Measurements from ENCODE around the gene ARSI. TPM values are rescaled to one million over a fixed set of nuclear protein-coding genes. Genes with fewer than 3 reads are reported as not detected.

The ARSI gene
- total RNA-seq, 1 donor from 2014 or later, result not detected

DNA sequence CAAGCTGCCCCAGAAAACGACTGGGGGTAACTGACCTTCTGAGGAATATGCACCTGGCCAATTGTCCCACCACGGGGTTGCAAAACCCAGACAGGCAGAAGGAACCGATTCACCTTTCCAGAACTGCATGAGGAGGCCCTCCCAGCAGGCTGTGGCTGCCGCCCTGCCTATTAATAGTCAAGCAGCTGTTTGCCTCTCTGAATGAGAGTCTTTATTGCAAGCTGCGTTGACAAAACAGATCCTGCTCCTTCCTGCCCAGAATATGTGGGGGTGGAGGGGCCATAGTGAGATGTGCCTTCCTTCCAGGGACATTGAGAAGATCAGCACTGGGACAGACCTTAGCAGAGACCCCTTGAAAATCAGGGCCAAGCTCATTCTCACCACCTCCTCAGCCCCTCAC lies 36.5 kb upstream of the ARSI start:
- no peaks in the 10 kb centered on the region for H3K9me3 Mint-ChIP-seq
- no peaks in the 10 kb centered on the region for H3K27me3 Mint-ChIP-seq
- H3K4me3 Mint-ChIP-seq, result no peak overlapping the region
- no peak for DNase-seq
- H3K4me1 Mint-ChIP-seq, result peaks cover 9% of the 10 kb centered on the region
- no peaks in the 10 kb centered on the region for H3K36me3 Mint-ChIP-seq (ENCODE audit: low read depth)
- intact Hi-C loops (cut with micrococcal nuclease), result no loop called here
- no peak overlapping the region for H3K27ac Mint-ChIP-seq

DNA sequence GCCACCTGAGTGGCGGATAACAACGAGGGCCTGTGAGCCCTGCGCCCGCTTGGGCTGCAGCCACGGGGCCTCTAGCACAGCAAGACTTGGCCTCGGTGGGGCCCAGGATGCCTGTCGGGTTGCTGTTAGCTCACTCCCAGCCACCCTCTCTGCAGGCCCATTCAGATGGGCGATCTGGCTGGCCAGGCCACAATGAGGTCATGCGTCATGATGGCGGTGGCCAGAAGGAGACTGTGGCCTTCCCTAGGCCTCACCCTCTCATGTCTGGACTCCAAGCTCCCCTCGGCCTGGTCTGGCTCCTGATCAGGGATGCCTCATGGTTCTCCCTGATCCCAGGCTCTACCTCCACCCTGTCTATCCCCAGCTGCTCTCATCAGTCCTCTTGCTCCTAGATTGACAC lies 35.8 kb upstream of the ARSI start:
- no peak overlapping the region for H3K27ac Mint-ChIP-seq
- no peaks in the 10 kb centered on the region for H3K27me3 Mint-ChIP-seq
- intact Hi-C loops (cut with micrococcal nuclease), result no loop called here
- peaks cover 9% of the 10 kb centered on the region for H3K4me1 Mint-ChIP-seq
- no peaks in the 10 kb centered on the region for H3K9me3 Mint-ChIP-seq
- DNase-seq, result no peak
- no peak overlapping the region for H3K4me3 Mint-ChIP-seq
- no peaks in the 10 kb centered on the region for H3K36me3 Mint-ChIP-seq (ENCODE audit: low read depth)

DNA sequence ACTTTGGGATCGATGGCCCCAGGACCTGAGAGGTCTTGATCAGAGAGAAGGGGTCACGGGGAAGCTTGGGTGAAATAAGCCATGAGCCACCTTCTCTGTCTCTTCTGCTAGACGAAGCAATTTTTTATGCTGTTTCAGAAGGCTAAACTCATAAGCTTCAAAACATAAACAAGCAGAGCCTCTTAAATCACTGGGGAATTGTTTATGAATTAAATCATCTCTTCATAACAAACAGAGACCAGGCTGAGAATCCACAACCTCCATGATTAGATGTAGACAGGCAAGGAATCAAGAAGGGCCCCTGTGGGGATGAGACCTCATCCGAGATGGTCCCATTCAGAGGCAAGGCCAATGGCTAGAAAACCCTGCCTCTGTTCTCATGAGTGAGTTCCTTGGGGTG lies 33.1 kb upstream of the ARSI start:
- Mint-ChIP-seq H3K27me3 (no peaks in the 10 kb centered on the region), H3K4me3 (no peak overlapping the region), H3K9me3 (no peaks in the 10 kb centered on the region), H3K4me1 (peaks cover 1% of the 10 kb centered on the region), H3K27ac (no peak overlapping the region), H3K36me3 (ENCODE audit: low read depth) (no peaks in the 10 kb centered on the region)
- DNase-seq, result no peak
- intact Hi-C loops (cut with micrococcal nuclease), result no loop called here

DNA sequence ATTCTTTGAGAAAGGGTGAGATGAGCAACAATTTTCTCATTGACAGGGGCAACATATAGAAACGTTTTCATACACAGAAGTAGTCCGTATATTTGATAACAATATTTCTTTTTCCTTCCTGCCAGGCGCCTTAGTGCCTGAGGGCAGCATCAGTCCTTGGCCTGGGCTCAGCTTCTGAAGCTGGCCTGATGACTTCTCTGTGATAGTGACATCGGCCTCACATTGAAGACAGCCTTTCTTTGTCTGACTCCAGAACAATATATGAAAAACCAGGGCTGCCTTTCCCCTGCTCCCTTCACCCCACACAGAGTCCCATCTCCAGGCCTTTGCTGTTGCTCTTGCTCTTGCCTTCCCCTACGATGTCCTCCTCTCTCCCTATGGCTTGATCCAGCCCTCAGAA lies 30.7 kb upstream of the ARSI start:
- no peak for DNase-seq
- H3K4me1 Mint-ChIP-seq, result no peaks in the 10 kb centered on the region
- H3K27ac Mint-ChIP-seq, result no peak overlapping the region
- peaks cover 10% of the 10 kb centered on the region for H3K27me3 Mint-ChIP-seq
- H3K4me3 Mint-ChIP-seq, result no peak overlapping the region
- no peaks in the 10 kb centered on the region for H3K36me3 Mint-ChIP-seq (ENCODE audit: low read depth)
- intact Hi-C loops (cut with micrococcal nuclease), result no loop called here
- no peaks in the 10 kb centered on the region for H3K9me3 Mint-ChIP-seq

DNA sequence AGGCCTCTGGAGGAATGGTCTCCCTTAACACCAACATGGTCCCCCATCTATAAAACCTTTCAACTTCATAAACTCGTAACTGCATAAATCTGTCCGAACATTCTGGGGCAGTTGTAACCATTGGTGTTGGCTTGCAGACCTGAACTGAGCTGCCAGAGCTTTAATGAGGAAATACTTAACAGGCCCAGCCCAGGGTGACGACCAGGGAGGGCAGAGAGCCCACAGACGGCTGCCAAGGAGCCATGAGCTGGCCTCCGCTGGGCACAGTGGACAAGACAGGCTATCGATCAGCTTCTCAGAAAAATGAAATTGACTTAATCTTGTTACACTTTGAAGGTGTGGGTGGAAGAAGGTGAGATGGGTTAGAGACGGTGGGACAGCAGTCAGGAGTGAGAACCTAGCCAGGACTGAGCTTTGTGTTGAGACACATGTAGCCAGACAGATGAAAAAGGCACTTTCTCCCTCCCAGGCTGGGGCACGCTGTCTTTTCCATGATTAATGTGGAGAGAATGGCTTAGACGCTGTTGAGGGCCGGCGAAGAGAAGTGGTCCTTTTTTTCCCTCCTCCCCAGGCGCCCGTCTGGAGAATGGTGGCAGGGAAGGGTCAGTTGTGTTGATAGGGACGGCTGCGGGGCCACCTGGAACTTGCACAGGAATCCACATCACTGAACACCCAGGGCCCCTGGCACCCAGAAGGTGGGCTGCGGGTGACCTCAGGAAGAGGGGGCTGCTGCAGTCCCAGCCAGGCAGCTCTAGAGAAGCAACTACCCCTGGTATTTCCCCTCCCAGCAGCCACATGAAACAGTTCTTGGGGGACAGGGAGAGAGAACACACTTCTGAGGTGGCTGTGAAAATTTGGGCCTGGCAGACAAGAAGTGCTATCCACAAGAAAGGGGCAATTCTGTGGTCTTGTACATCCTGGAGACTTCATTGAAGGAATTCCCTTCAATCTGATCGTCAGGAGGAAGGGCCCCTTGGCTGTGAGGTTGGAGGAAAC lies 27.5 kb upstream of the ARSI start:
- H3K4me3 Mint-ChIP-seq, result no peak overlapping the region
- no peaks in the 10 kb centered on the region for H3K4me1 Mint-ChIP-seq
- H3K27ac Mint-ChIP-seq, result no peak overlapping the region
- no peaks in the 10 kb centered on the region for H3K9me3 Mint-ChIP-seq
- H3K27me3 Mint-ChIP-seq, result peaks cover 10% of the 10 kb centered on the region
- DNase-seq, result no peak
- intact Hi-C loops (cut with micrococcal nuclease), result no loop called here
- no peaks in the 10 kb centered on the region for H3K36me3 Mint-ChIP-seq (ENCODE audit: low read depth)

DNA sequence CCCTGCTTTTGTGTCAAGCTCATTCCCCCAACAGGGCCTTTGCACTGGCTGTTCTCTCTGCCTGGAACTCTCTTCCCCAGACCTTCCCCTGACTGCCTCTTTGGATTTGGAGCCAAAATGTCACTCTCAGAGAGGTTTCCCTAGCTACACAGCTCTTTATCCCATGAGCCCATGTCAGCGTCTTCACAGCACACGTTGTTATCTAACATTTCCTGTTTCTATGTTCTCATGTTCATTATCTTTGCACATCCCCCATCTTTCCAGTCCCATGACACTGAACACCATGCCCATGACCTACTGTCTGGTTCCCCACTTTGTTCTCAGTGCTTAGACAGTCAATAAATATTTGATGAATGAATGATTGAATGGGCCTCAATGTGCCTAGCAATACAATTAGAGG lies 26.3 kb upstream of the ARSI start:
- Mint-ChIP-seq H3K36me3 (ENCODE audit: low read depth) (no peaks in the 10 kb centered on the region), H3K4me3 (no peak overlapping the region), H3K4me1 (no peaks in the 10 kb centered on the region), H3K27me3 (peaks cover 10% of the 10 kb centered on the region), H3K9me3 (no peaks in the 10 kb centered on the region), H3K27ac (no peak overlapping the region)
- no peak for DNase-seq
- intact Hi-C loops (cut with micrococcal nuclease), result no loop called here

DNA sequence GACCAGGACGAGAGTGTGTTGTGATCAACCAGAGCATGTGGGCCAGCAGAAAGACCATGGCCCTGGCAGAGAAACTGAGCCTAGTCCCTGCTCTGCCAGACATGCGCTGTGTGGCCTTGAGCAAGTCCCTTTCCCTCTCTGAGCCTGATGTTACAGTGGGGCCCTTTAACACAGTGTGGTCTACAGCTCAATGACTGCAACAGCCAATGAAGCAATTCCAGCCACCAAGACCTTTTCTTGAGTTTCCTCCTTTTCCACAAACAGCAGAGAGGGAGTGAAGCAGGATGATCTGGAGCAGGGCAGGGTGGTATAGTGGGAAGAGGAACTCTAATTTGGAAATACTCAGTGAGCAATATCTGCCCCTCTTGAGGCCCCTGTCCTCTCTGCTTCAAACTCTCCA lies 25.8 kb upstream of the ARSI start:
- Mint-ChIP-seq H3K27ac (no peak overlapping the region), H3K4me3 (no peak overlapping the region), H3K9me3 (no peaks in the 10 kb centered on the region), H3K36me3 (ENCODE audit: low read depth) (no peaks in the 10 kb centered on the region), H3K4me1 (no peaks in the 10 kb centered on the region), H3K27me3 (peaks cover 10% of the 10 kb centered on the region)
- intact Hi-C loops (cut with micrococcal nuclease), result no loop called here
- DNase-seq, result no peak

DNA sequence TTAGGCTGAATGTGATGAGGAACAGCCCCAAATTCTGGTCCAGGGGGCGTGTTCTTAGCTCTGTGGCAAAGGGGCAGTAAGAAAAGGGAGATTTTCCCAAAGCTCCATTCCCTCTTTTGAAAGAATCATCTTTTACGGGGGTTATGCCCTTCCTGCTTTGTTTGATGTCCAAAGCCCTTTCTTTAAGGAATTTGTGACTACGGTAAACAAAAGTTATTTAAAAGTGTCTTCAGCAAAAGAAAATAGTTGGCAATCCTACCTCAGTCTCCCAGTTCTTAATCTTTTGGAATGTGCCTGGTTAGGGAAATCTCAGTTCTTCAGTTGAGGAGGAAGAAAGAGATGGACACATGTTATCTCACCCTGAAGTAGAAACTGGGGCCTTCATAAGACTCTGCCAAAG lies 24.4 kb upstream of the ARSI start:
- DNase-seq, result no peak
- Mint-ChIP-seq H3K4me1 (no peaks in the 10 kb centered on the region), H3K9me3 (no peaks in the 10 kb centered on the region), H3K36me3 (ENCODE audit: low read depth) (no peaks in the 10 kb centered on the region), H3K27ac (no peak overlapping the region), H3K27me3 (peaks cover 10% of the 10 kb centered on the region), H3K4me3 (no peak overlapping the region)
- intact Hi-C loops (cut with micrococcal nuclease), result no loop called here

DNA sequence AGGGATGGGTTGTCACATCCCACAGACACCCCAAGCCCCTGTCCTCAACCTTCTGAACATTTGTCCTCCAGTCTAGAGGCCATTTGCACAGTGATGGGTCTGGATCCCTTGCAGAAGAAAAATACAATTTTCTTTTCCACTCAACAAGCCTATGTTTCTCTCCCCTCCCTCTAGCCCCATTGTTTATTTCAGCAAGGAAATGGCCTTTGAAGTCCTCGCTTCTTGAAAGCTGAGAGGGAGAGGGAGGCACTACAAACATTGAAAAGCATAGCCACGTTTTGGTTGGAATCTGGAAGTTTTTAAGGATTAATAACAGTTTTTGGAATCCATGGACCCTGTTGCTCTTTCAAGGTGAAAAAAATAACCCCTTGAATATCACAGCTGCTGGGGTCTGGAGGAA lies 24.0 kb upstream of the ARSI start:
- H3K27me3 Mint-ChIP-seq, result peaks cover 10% of the 10 kb centered on the region
- no peak overlapping the region for H3K4me3 Mint-ChIP-seq
- intact Hi-C loops (cut with micrococcal nuclease), result no loop called here
- DNase-seq, result no peak
- H3K36me3 Mint-ChIP-seq (ENCODE audit: low read depth), result no peaks in the 10 kb centered on the region
- no peaks in the 10 kb centered on the region for H3K9me3 Mint-ChIP-seq
- no peaks in the 10 kb centered on the region for H3K4me1 Mint-ChIP-seq
- no peak overlapping the region for H3K27ac Mint-ChIP-seq

DNA sequence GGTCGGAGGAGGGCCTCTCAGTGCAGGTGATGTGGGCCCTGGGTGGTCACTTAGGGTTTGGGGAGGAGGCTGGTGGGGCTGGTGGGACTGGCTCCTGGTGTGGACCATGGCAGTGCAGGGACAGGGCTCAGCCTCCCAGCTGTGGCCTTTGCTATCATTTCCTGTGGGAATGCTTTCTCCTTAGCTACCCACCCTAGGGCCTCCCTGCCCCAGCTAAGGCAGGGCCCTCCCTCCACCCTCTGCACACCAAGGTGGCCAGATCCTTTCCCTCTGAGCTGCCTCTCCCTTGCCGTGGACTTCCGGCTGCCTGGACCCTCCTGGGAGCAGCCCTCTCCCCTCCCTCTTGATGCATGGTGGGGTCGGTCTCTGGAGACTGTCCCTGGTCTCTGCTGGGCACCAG lies 22.7 kb upstream of the ARSI start:
- Mint-ChIP-seq H3K4me3 (no peak overlapping the region), H3K27me3 (peaks cover 13% of the 10 kb centered on the region), H3K27ac (no peak overlapping the region), H3K9me3 (no peaks in the 10 kb centered on the region), H3K4me1 (no peaks in the 10 kb centered on the region), H3K36me3 (ENCODE audit: low read depth) (no peaks in the 10 kb centered on the region)
- DNase-seq, result no peak
- intact Hi-C loops (cut with micrococcal nuclease), result no loop called here

DNA sequence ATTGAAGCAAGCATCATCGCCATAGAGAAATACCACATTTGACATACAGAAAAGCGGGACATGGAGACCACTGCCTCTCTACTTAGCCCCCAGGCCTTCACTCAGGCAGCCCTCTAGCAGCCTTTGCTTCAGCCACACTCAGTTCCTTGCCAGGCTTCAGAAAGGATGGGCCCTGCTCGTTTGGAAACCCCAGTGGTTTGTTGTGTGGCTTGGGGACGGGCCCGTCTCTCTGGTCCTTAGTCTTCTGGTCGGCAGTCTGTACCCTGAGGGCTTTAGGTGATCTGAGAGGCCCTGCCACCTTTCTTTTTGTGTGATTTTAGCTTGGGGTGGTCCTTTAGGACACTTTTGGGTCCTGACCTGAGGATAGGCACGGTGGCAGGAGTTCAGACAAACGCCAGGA lies 21.1 kb upstream of the ARSI start:
- DNase-seq, result no peak
- peaks cover 5% of the 10 kb centered on the region for H3K27me3 Mint-ChIP-seq
- intact Hi-C loops (cut with micrococcal nuclease), result no loop called here

DNA sequence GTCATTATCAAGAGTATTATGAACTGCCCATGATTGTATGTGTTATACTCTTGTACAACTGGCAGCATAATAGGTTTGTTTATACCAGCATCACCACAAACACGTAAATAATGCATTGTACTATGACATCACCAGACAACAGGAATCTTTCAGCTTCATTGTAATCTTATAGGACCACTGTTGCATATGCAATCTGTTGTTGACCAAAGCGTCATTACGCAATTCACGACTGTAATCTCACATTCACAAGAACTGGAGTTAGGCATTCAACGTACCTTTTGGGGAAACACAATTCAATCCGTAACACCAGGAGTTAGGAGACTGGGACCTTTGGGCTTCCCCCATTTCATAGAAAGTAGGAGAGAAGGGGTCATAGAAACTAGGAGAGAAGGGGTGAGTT lies 20.4 kb upstream of the ARSI start:
- no peaks in the 10 kb centered on the region for H3K4me1 Mint-ChIP-seq
- intact Hi-C loops (cut with micrococcal nuclease), result no loop called here
- H3K36me3 Mint-ChIP-seq (ENCODE audit: low read depth), result no peaks in the 10 kb centered on the region
- DNase-seq, result no peak
- H3K4me3 Mint-ChIP-seq, result no peak overlapping the region
- H3K27me3 Mint-ChIP-seq, result peaks cover 6% of the 10 kb centered on the region
- no peak overlapping the region for H3K27ac Mint-ChIP-seq
- H3K9me3 Mint-ChIP-seq, result no peaks in the 10 kb centered on the region

More for the DNA sequence above, 21.1 kb upstream of the ARSI start:
- no peak overlapping the region for H3K4me3 Mint-ChIP-seq
- no peaks in the 10 kb centered on the region for H3K4me1 Mint-ChIP-seq
- H3K36me3 Mint-ChIP-seq (ENCODE audit: low read depth), result no peaks in the 10 kb centered on the region
- H3K27ac Mint-ChIP-seq, result no peak overlapping the region
- no peaks in the 10 kb centered on the region for H3K9me3 Mint-ChIP-seq

DNA sequence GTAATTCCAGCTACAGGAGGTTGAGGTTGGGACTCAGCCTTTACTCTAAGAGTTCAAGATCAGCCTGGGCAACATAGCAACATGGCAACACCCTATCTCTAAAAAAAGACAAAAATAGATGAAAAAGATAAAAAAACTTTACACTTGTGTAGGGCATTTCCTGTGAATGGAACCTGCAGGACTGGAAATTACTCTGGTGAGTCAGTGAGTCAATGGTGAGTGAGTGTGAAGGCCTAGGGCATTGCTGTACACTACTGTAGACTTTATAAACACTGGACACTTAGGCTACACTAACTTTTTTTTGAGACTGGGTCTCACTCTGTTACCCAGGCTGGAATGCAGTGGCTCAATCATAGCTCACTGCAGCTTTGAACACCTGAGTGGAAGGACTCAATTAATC lies 19.5 kb upstream of the ARSI start:
- no peak overlapping the region for H3K4me3 Mint-ChIP-seq
- H3K9me3 Mint-ChIP-seq, result no peaks in the 10 kb centered on the region
- DNase-seq, result no peak
- no peaks in the 10 kb centered on the region for H3K36me3 Mint-ChIP-seq (ENCODE audit: low read depth)
- H3K27ac Mint-ChIP-seq, result no peak overlapping the region
- no peaks in the 10 kb centered on the region for H3K4me1 Mint-ChIP-seq
- intact Hi-C loops (cut with micrococcal nuclease), result no loop called here
- peaks cover 9% of the 10 kb centered on the region for H3K27me3 Mint-ChIP-seq

DNA sequence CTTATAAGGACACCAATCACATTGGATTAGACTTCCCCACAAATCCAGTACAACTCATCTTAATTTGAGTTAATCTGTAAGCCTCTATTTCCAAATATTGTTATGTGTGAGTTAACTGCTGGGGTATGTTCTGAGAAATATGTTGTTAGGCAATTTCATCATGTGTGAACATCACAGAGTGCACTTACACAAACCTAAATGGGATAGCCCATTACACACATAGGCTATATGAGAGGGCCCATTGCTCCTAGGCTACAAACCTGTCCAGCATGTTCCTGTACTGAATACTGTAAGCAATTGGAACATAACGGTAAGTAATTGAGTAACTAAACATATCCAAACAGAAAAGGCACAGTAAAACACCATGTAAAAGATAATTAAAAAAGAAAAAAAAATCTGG lies 19.1 kb upstream of the ARSI start:
- Mint-ChIP-seq H3K4me3 (no peak overlapping the region), H3K4me1 (no peaks in the 10 kb centered on the region), H3K36me3 (ENCODE audit: low read depth) (no peaks in the 10 kb centered on the region), H3K27ac (no peak overlapping the region), H3K27me3 (peaks cover 9% of the 10 kb centered on the region), H3K9me3 (no peaks in the 10 kb centered on the region)
- intact Hi-C loops (cut with micrococcal nuclease), result no loop called here
- DNase-seq, result no peak

DNA sequence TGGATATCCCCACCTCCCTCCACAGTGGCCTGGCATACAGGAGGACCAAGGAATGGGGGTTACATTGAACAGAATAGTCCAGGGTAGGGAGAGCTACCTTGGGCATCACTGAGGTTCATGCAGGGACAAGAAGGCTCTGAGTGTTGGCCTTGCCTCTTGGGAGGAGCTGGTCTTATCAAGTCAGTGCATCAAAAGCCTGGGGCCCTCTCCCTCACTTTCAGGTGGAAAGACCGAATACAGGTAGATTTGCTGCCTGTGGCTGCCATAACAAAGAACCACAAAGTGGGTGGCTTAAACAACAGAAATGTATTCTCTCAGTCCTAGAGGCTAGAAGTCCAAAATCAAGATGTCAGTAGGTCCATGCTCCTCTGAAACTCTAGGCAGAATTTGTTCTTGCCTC lies 18.5 kb upstream of the ARSI start:
- Mint-ChIP-seq H3K36me3 (ENCODE audit: low read depth) (no peaks in the 10 kb centered on the region), H3K4me1 (no peaks in the 10 kb centered on the region), H3K27ac (no peak overlapping the region), H3K4me3 (no peak overlapping the region), H3K27me3 (peaks cover 9% of the 10 kb centered on the region), H3K9me3 (no peaks in the 10 kb centered on the region)
- intact Hi-C loops (cut with micrococcal nuclease), result no loop called here
- no peak for DNase-seq

Data from activated CD4-positive, alpha-beta T cell treated with anti-CD3 and anti-CD28 coated beads, Interleukin-2, amount 10 ng/mL, durations not matched to agents 24 days and 14 days (primary cell).